Erythroblast (primary cell): Measurements from ENCODE around the gene OPRL1.

Experiments
- GATA1 ChIP-seq: IDR thresholded peaks from 2 replicates; pipeline ENCODE4 v1.6.1; 2011; ENCODE audit warnings: low read depth, mild to moderate bottlenecking, control low read depth, low read length, moderate library complexity
- POLR2A ChIP-seq: IDR thresholded peaks from 2 replicates; pipeline ENCODE4 v1.6.1; 2011; ENCODE audit warnings: mild to moderate bottlenecking, low read length

GRCh38 chr20:64139199-64140060 is 59.5 kb downstream of the OPRL1 start:
- no peak for TF ChIP-seq POLR2A
- no peak for TF ChIP-seq GATA1
